Panc1 (cell line): ENCODE results near the gene SH3GL1.

Experiments used
- POLR2AphosphoS5 ChIP-seq: IDR thresholded peaks from 2 replicates; pipeline ENCODE4 v1.6.1; 2012; ENCODE audit warnings: mild to moderate bottlenecking, low read depth, low read length, moderate library complexity
- SIN3A ChIP-seq: IDR thresholded peaks from 2 replicates; pipeline ENCODE4 v1.6.1; 2012; ENCODE audit warnings: low read depth, mild to moderate bottlenecking, low read length, moderate library complexity, borderline replicate concordance; ENCODE audit not compliant: insufficient read depth
- TCF7L2 ChIP-seq: IDR thresholded peaks from 2 replicates; pipeline ENCODE4 v1.6.1; 2011; ENCODE audit warnings: mild to moderate bottlenecking, low read depth, low read length, inconsistent platforms
- TF ChIP-seq, protein P1 (sequence below): fragments of 450-650 bp; IDR thresholded peaks from 2 replicates; pipeline ENCODE4 v1.5.1; 2017; ENCODE audit warnings: mild to moderate bottlenecking
- TF ChIP-seq, protein P2 (sequence below), 2 experiments: IDR thresholded peaks; 2 replicates each; pipeline ENCODE4 v1.6.1; 2011 to 2012; ENCODE audit warnings: low read depth in 2 of 2, control low read depth in 1 of 2, low read length in 1 of 2, mild to moderate bottlenecking in 1 of 2, moderate library complexity in 1 of 2; ENCODE audit not compliant: insufficient read depth in 1 of 2

DNA sequence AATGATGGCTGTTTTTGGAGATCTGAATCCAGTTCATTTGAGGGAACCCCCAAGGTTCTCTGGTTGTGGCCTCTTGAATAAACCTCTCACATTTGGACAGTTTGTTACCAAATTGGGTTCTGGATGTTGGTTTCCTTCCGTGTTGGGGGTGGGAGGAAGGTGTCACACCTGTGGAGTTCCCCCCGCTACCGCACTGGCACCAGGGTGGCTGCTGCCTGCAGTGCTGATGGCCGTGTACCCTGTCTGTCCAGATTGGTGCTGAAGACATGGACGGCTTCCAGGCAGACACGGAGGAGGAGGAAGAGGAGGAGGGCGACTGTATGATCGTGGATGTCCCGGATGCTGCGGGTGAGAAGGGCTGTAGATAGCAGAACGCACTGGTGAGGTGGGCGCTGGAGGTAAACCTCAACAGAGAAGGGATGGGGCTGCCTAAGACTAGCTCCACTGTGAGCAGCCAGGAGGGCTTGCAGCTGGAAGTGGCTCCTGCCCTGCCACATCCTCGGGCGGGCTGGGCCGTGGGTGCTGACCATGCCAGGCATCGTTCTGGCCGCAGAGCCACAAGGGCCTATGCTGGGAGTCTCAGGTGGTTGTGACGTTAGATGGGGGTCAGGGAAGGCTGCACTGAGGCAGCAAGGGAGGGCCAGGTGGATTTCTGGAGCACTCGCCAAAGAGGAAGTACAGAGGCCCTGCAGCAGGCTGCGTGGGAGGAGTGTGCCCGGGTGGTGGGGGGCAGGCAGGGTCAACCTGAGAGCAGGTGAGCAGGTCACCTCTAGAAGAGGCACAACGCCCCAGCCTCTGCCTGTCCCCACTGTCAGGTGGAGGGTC lies 41.9 kb upstream of the SH3GL1 start:
- TF ChIP-seq, protein P1, sequence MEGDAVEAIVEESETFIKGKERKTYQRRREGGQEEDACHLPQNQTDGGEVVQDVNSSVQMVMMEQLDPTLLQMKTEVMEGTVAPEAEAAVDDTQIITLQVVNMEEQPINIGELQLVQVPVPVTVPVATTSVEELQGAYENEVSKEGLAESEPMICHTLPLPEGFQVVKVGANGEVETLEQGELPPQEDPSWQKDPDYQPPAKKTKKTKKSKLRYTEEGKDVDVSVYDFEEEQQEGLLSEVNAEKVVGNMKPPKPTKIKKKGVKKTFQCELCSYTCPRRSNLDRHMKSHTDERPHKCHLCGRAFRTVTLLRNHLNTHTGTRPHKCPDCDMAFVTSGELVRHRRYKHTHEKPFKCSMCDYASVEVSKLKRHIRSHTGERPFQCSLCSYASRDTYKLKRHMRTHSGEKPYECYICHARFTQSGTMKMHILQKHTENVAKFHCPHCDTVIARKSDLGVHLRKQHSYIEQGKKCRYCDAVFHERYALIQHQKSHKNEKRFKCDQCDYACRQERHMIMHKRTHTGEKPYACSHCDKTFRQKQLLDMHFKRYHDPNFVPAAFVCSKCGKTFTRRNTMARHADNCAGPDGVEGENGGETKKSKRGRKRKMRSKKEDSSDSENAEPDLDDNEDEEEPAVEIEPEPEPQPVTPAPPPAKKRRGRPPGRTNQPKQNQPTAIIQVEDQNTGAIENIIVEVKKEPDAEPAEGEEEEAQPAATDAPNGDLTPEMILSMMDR, result no peak
- TF ChIP-seq, protein P2, sequence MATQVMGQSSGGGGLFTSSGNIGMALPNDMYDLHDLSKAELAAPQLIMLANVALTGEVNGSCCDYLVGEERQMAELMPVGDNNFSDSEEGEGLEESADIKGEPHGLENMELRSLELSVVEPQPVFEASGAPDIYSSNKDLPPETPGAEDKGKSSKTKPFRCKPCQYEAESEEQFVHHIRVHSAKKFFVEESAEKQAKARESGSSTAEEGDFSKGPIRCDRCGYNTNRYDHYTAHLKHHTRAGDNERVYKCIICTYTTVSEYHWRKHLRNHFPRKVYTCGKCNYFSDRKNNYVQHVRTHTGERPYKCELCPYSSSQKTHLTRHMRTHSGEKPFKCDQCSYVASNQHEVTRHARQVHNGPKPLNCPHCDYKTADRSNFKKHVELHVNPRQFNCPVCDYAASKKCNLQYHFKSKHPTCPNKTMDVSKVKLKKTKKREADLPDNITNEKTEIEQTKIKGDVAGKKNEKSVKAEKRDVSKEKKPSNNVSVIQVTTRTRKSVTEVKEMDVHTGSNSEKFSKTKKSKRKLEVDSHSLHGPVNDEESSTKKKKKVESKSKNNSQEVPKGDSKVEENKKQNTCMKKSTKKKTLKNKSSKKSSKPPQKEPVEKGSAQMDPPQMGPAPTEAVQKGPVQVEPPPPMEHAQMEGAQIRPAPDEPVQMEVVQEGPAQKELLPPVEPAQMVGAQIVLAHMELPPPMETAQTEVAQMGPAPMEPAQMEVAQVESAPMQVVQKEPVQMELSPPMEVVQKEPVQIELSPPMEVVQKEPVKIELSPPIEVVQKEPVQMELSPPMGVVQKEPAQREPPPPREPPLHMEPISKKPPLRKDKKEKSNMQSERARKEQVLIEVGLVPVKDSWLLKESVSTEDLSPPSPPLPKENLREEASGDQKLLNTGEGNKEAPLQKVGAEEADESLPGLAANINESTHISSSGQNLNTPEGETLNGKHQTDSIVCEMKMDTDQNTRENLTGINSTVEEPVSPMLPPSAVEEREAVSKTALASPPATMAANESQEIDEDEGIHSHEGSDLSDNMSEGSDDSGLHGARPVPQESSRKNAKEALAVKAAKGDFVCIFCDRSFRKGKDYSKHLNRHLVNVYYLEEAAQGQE (IDR thresholded peaks at IDR 0.05; ENCODE audit: insufficient read depth in 1 of 2, low read depth in 2 of 2, low read length in 1 of 2), result no peak
- TF ChIP-seq POLR2AphosphoS5, result no peak
- TF ChIP-seq TCF7L2, result no peak
- TF ChIP-seq SIN3A, result no peak
